Stomach (tissue), 9 donors: ENCODE measurements around the gene GPR42. TPM values are rescaled to one million over a fixed set of nuclear protein-coding genes. Genes with fewer than 3 reads are reported as not detected.
A peak's percentile ranks its signal among the peaks of the same experiment; 100 is the strongest.
"Not testable (repeated sequence)": the region's sequence is repeated elsewhere in the genome, so short reads cannot be mapped to it uniquely, and the experiment has no call there.

ENCODE experiments used
- DNase-seq, 2 donors: peaks; one replicate each; pipeline versions ENCODE4 v3.0.0 to v3.0.0-alpha.2; 2013 to 2019
- H3K27ac ChIP-seq, 5 donors: fragments of 200-600 bp in 4 of 5; sonication (generic) in 4 of 5; one replicate each; pipeline ENCODE4 v1.5.1; 2013 to 2019; ENCODE audit warnings: mild to moderate bottlenecking in 1 of 5, moderate library complexity in 1 of 5
- H3K27me3 ChIP-seq, 3 donors: fragments of 200-600 bp; sonication (generic); one replicate each; pipeline ENCODE4 v1.5.1; 2017 to 2019; ENCODE audit warnings: mixed run types in 1 of 3
- H3K36me3 ChIP-seq, 4 donors: fragments of 200-600 bp; sonication (generic); 1 replicate in 3 of 4; 2 replicates in 1 of 4; pipeline ENCODE4 v1.5.1; 2016 to 2019
- H3K4me1 ChIP-seq, 4 donors: fragments of 200-600 bp; sonication (generic); one replicate each; pipeline ENCODE4 v1.5.1; 2016 to 2019
- H3K4me3 ChIP-seq, 4 donors: fragments of 200-600 bp; sonication (generic) in 3 of 4; one replicate each; pipeline ENCODE4 v1.5.1; 2016 to 2019; ENCODE audit warnings: mild to moderate bottlenecking in 1 of 4
- H3K9me3 ChIP-seq, 4 donors: fragments of 200-600 bp; sonication (generic); one replicate each; pipeline ENCODE4 v1.5.1; 2016 to 2019
- CTCF ChIP-seq, 7 experiments: fragments of 450-650 bp in 4 of 7; fragments of 200-600 bp in 3 of 7; sonication (generic) in 3 of 7; IDR thresholded peaks; one replicate each; pipeline ENCODE4 v1.5.1; 2016 to 2019; ENCODE audit warnings: antibody characterized with exemption in 7 of 7, control low read depth in 2 of 7, mild to moderate bottlenecking in 1 of 7
- EP300 ChIP-seq: sonication (generic); formaldehyde crosslinking; IDR thresholded peaks from one replicate; pipeline ENCODE4 v1.6.1; 2017; ENCODE audit warnings: antibody characterized with exemption
- POLR2A ChIP-seq, 4 donors: fragments of 450-650 bp; IDR thresholded peaks; one replicate each; pipeline ENCODE4 v1.6.1; 2016; ENCODE audit warnings: antibody characterized with exemption in 4 of 4, control low read depth in 2 of 4, mild to moderate bottlenecking in 1 of 4, moderate library complexity in 1 of 4
- POLR2AphosphoS5 ChIP-seq, 3 donors: sonication (generic); formaldehyde crosslinking; IDR thresholded peaks; one replicate each; pipeline ENCODE4 v1.6.1; 2016; ENCODE audit warnings: antibody characterized with exemption in 3 of 3
- WGBS, 5 donors: extraction: QIAGEN DNeasy Blood & Tissue Kit in 3 of 5; methylation state at CpG; one replicate each; pipeline versions ENCODE4 v1.1.5 to v1.1.7; 2013 to 2018; 5-methylcytosine and 5-hydroxymethylcytosine counted together
- intact Hi-C: fragments of 100-400 bp; cut with DNase I; formaldehyde crosslinking; loops from one replicate; pipeline ENCODE4 v1.15.1; 2023; ENCODE audit warnings: low total_unique reads
- polyA plus RNA-seq, 3 donors: library from polyadenylated mRNA; stranded (reverse); fragments of 200-250 nt; gene quantifications; one replicate each; pipeline ENCODE4 v1.2.3, GENCODE V29; 2013
- total RNA-seq, 5 donors: library from RNA; depleted of rRNA; stranded (reverse); fragments of >200 nt; gene quantifications; one replicate each; pipeline versions ENCODE4 v1.1.0 to v1.2.3, GENCODE V29; 2014 to 2016
- donor health status: healthy with polysubstance abuse.
- donor health status: Bipolar disorder and iron deficiency.
- donor health status: healthy.

GPR42 gene
- total and polyA plus RNA-seq, 8 donors: 0.19 TPM; not detected in 7

- no peak overlapping the region for H3K27ac ChIP-seq
- H3K27me3 ChIP-seq: no peaks in the 10 kb centered on the region
- H3K36me3 ChIP-seq: no peaks in the 10 kb centered on the region
- H3K9me3 ChIP-seq: no peaks in the 10 kb centered on the region
- intact Hi-C loops: no loop called here
- no peak overlapping the region for H3K4me3 ChIP-seq
- peaks cover 0 to 3% (median 0%) of the 10 kb centered on the region in 4 donors for H3K4me1 ChIP-seq
- TF ChIP-seq EP300: no peak
- TF ChIP-seq POLR2AphosphoS5 (IDR thresholded peaks at IDR 0.05): no peak
- no peak for TF ChIP-seq POLR2A (IDR thresholded peaks at IDR 0.05)
- DNase-seq: peak in 1 of 2 donors; percentile 13
- 91 to 97% (median 95%) methylated on average over 4 of the region's 4 CpGs; no CpG with 5 or more reads in 1 of the 5 donors for WGBS, 5 donors
These were observed 5.6 kb upstream of the GPR42 start for GRCh38 chr19:35365303-35365702.

- no peaks in the 10 kb centered on the region for H3K9me3 ChIP-seq
- no peak overlapping the region for H3K27ac ChIP-seq
- no peak for DNase-seq
- no peaks in the 10 kb centered on the region for H3K36me3 ChIP-seq
- no peaks in the 10 kb centered on the region for H3K27me3 ChIP-seq
- no peaks in the 10 kb centered on the region for H3K4me1 ChIP-seq
- H3K4me3 ChIP-seq: no peak overlapping the region
- 45 to 70% (median 58%) methylated on average over 1 of the region's 1 CpG; no CpG with 5 or more reads in 1 of the 5 donors for WGBS, 5 donors
- intact Hi-C loops: no loop called here
- no peak for TF ChIP-seq POLR2A (IDR thresholded peaks at IDR 0.05)
- no peak for TF ChIP-seq POLR2AphosphoS5 (IDR thresholded peaks at IDR 0.05)
- TF ChIP-seq CTCF (IDR thresholded peaks at IDR 0.05): no peak
- no peak for TF ChIP-seq EP300
These were observed 2.5 kb upstream of the GPR42 start for GRCh38 chr19:35368378-35368777.

GRCh38 chr19:35369522-35369921 is 1.3 kb upstream of the GPR42 start:
- Histone ChIP-seq H3K27me3 (no peaks in the 10 kb centered on the region), H3K36me3 (no peaks in the 10 kb centered on the region), H3K27ac (no peak overlapping the region), H3K4me3 (no peak overlapping the region), H3K9me3 (no peaks in the 10 kb centered on the region), H3K4me1 (no peaks in the 10 kb centered on the region)
- DNase-seq: no peak
- intact Hi-C loops: no loop called here
- TF ChIP-seq CTCF (IDR thresholded peaks at IDR 0.05) (no peak), EP300 (no peak), POLR2A (IDR thresholded peaks at IDR 0.05) (no peak), POLR2AphosphoS5 (IDR thresholded peaks at IDR 0.05) (no peak)

GRCh38 chr19:35373492-35373891 is 2.6 kb downstream of the GPR42 start:
- DNase-seq: no peak
- no peak for TF ChIP-seq POLR2A (IDR thresholded peaks at IDR 0.05)
- no peak for TF ChIP-seq CTCF (IDR thresholded peaks at IDR 0.05)
- no peak for TF ChIP-seq POLR2AphosphoS5 (IDR thresholded peaks at IDR 0.05)
- TF ChIP-seq EP300: no peak
- no peak overlapping the region for H3K4me3 ChIP-seq
- no peaks in the 10 kb centered on the region for H3K27me3 ChIP-seq
- H3K36me3 ChIP-seq: no peaks in the 10 kb centered on the region
- H3K9me3 ChIP-seq: no peaks in the 10 kb centered on the region
- intact Hi-C loops: no loop called here
- no peak overlapping the region for H3K27ac ChIP-seq
- 81 to 92% (median 88%) methylated on average over 7 of the region's 7 CpGs for WGBS, 5 donors
- H3K4me1 ChIP-seq: no peaks in the 10 kb centered on the region

GRCh38 chr19:35374031-35374430 is 3.2 kb downstream of the GPR42 start:
- H3K4me1 ChIP-seq, intact Hi-C loops, H3K9me3 ChIP-seq, H3K27me3 ChIP-seq, H3K36me3 ChIP-seq, DNase-seq, H3K4me3 ChIP-seq, H3K27ac ChIP-seq: not testable (repeated sequence)
